Lung (tissue), 12 donors: ENCODE measurements around the gene SELENOM. TPM values are rescaled to one million over a fixed set of nuclear protein-coding genes. Genes with fewer than 3 reads are reported as not detected.

Experiments used
- ATAC-seq: fragments of 200-7000 bp; cut with Tn5 transposase; one replicate; pipeline ENCODE4 v1.9.1; 2020; ENCODE audit warnings: moderate number of reproducible peaks; ENCODE audit not compliant: insufficient read depth, low FRiP score
- DNase-seq, 3 donors: peaks; one replicate each; pipeline ENCODE4 v3.0.0-alpha.2; 2013 to 2017
- H3K27ac ChIP-seq, 2 donors: one replicate each; pipeline ENCODE4 v1.5.1; 2013; ENCODE audit warnings: mild to moderate bottlenecking in 2 of 2, moderate library complexity in 2 of 2, control low read depth in 1 of 2, inconsistent platforms in 1 of 2, low read depth in 1 of 2, low read length in 1 of 2
- H3K27me3 ChIP-seq, 3 donors: one replicate each; pipeline ENCODE4 v1.5.1; 2013; ENCODE audit warnings: low read length in 2 of 3; ENCODE audit not compliant: control insufficient read depth in 3 of 3, insufficient read depth in 3 of 3
- H3K36me3 ChIP-seq, 4 donors: one replicate each; pipeline ENCODE4 v1.5.1; 2013; ENCODE audit warnings: low read length in 4 of 4, mild to moderate bottlenecking in 1 of 4, moderate library complexity in 1 of 4; ENCODE audit not compliant: control insufficient read depth in 4 of 4, insufficient read depth in 4 of 4
- H3K4me1 ChIP-seq, 5 donors: one replicate each; pipeline ENCODE4 v1.5.1; 2013; ENCODE audit warnings: low read length in 5 of 5, mild to moderate bottlenecking in 2 of 5, moderate library complexity in 1 of 5; ENCODE audit not compliant: control insufficient read depth in 5 of 5, insufficient read depth in 5 of 5
- H3K4me3 ChIP-seq: one replicate; pipeline ENCODE4 v1.5.1; 2013; ENCODE audit warnings: mild to moderate bottlenecking, control low read depth, moderate library complexity
- H3K9ac ChIP-seq, 2 donors: one replicate each; pipeline ENCODE4 v1.5.1; 2013; ENCODE audit warnings: low read length in 2 of 2, control low read depth in 1 of 2; ENCODE audit not compliant: insufficient read depth in 1 of 2
- H3K9me3 ChIP-seq, 4 donors: one replicate each; pipeline ENCODE4 v1.5.1; 2013; ENCODE audit warnings: low read length in 3 of 4, mild to moderate bottlenecking in 1 of 4, moderate library complexity in 1 of 4; ENCODE audit not compliant: control insufficient read depth in 4 of 4, insufficient read depth in 3 of 4
- WGBS, 2 donors: extraction: QIAGEN DNeasy Blood & Tissue Kit; methylation state at CpG; one replicate each; pipeline ENCODE4 v1.1.7; 2013; 5-methylcytosine and 5-hydroxymethylcytosine counted together
- polyA plus RNA-seq, 2 donors: library from polyadenylated mRNA; stranded (reverse); fragments of 200-250 nt; gene quantifications; one replicate each; pipeline ENCODE4 v1.2.1, GENCODE V29; 2013
- total RNA-seq, 2 donors: library from RNA; depleted of rRNA in 1 of 2; stranded (reverse); fragments of >200 nt in 1 of 2; gene quantifications; one replicate each; pipeline ENCODE4 v1.2.1, GENCODE V29; 2014 to 2021
- TF ChIP-seq, protein P1 (sequence below): IDR thresholded peaks from 2 replicates; pipeline ENCODE4 v1.5.1; 2012; ENCODE audit warnings: mild to moderate bottlenecking; ENCODE audit errors: control extremely low read depth, extremely low read depth
- donor health status: control.
- donor health status: control.
- donor health status: Bipolar disorder and iron deficiency.
- donor health status: healthy.
- donor health status: DM: yes; HTN: yes; CAD: no.

Gene SELENOM
- total and polyA plus RNA-seq, 4 donors: 26.6 to 159 (median 147) TPM

- 95 to 98% methylated on average over 4 of the region's 4 CpGs for WGBS, 2 donors
- ATAC-seq: no peak
- no peaks in the 10 kb centered on the region for H3K9me3 ChIP-seq
Measured at GRCh38 chr22:31121403-31121802, 14.0 kb upstream of the SELENOM start.

DNA sequence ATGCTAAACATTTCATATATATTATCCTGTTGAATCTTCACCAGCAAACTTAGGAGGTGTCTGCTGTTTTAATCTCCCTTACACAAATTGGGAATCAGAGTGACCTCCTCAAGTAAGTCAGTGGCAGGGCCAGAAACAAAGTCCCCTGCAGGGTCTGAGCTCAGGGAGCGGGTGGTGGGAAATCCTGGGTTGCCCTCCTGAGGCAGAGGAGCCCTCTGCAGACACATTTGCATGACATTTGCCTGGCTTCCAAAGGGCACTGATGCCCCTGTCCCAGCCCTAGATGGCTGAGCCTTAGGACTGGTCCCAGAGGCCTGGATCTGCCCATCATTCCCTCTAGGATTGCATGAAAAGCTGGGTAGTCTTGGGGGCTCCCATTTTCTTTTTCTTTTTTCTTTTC lies 13.3 kb upstream of the SELENOM start:
- H3K9ac ChIP-seq: no peak overlapping the region
- no peak for ATAC-seq
- H3K27ac ChIP-seq: peak overlapping the region in 1 of 2 donors; percentile 74
- TF ChIP-seq, protein P1, sequence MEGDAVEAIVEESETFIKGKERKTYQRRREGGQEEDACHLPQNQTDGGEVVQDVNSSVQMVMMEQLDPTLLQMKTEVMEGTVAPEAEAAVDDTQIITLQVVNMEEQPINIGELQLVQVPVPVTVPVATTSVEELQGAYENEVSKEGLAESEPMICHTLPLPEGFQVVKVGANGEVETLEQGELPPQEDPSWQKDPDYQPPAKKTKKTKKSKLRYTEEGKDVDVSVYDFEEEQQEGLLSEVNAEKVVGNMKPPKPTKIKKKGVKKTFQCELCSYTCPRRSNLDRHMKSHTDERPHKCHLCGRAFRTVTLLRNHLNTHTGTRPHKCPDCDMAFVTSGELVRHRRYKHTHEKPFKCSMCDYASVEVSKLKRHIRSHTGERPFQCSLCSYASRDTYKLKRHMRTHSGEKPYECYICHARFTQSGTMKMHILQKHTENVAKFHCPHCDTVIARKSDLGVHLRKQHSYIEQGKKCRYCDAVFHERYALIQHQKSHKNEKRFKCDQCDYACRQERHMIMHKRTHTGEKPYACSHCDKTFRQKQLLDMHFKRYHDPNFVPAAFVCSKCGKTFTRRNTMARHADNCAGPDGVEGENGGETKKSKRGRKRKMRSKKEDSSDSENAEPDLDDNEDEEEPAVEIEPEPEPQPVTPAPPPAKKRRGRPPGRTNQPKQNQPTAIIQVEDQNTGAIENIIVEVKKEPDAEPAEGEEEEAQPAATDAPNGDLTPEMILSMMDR: no peak
- H3K4me1 ChIP-seq: peaks cover 0 to 1% (median 0%) of the 10 kb centered on the region in 5 donors
- no peaks in the 10 kb centered on the region for H3K36me3 ChIP-seq
- 86 to 93% methylated on average over 1 of the region's 1 CpG for WGBS, 2 donors
- H3K9me3 ChIP-seq: no peaks in the 10 kb centered on the region
- no peaks in the 10 kb centered on the region for H3K27me3 ChIP-seq
- H3K4me3 ChIP-seq: no peak overlapping the region
- no peak for DNase-seq

More at GRCh38 chr22:31121403-31121802, 14.0 kb upstream of the SELENOM start:
- DNase-seq: no peak
- no peaks in the 10 kb centered on the region for H3K36me3 ChIP-seq
- no peak overlapping the region for H3K4me3 ChIP-seq
- H3K4me1 ChIP-seq: peaks cover 0 to 1% (median 0%) of the 10 kb centered on the region in 5 donors
- no peaks in the 10 kb centered on the region for H3K27me3 ChIP-seq
- H3K9ac ChIP-seq: no peak overlapping the region
- H3K27ac ChIP-seq: peak overlapping the region in 1 of 2 donors; percentile 80
- TF ChIP-seq, protein P1: no peak

GRCh38 chr22:31120230-31120629 lies 12.9 kb upstream of the SELENOM start:
- no peak overlapping the region for H3K4me3 ChIP-seq
- peaks cover 0 to 1% (median 0%) of the 10 kb centered on the region in 5 donors for H3K4me1 ChIP-seq
- no peaks in the 10 kb centered on the region for H3K36me3 ChIP-seq
- no peaks in the 10 kb centered on the region for H3K9me3 ChIP-seq
- no peak overlapping the region for H3K9ac ChIP-seq
- H3K27me3 ChIP-seq: no peaks in the 10 kb centered on the region
- H3K27ac ChIP-seq: peak overlapping the region in 1 of 2 donors; percentile 74
- ATAC-seq (no peak), DNase-seq (no peak)
- WGBS, 2 donors: 84% methylated on average over 5 of the region's 5 CpGs
- TF ChIP-seq, protein P1: no peak

DNA sequence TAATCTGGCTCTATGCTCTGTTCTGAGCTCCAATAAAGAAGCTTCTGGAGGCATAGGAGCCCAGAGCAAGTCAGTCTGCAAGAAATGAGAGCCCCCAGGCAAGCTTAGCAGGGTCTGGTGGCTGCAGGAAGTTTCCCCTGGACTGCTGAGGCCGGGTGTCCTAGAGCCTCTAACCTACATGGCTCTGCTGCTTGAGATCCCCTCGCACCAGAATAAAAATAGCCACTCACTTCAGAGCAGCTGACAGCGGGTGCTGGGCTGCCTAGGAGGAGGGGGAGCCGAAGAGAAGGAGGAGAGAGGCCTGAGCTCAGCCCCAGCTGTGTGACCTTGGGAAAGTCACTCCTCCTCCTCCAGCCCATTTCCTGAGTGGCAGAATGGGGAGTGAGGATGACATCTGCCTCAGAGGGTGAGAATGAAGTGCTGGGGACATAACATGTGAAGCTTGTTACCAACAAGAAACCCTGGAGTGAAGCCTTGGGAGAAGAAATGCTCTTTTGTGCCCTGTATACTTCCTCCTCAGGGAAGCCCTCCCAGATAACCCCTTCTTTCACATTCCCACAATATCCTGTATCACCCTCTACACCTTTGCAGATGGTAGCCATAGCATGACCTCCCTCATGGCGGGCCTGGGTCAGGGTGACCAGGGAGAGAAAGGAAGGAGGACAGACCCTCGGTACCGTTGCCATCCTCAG lies 11.8 kb upstream of the SELENOM start:
- WGBS, 2 donors: 69 to 81% methylated on average over 7 of the region's 7 CpGs
- Histone ChIP-seq H3K4me3 (no peak overlapping the region), H3K36me3 (no peaks in the 10 kb centered on the region), H3K27ac (peak overlapping the region in 1 of 2 donors; percentile 84), H3K9me3 (no peaks in the 10 kb centered on the region), H3K9ac (no peak overlapping the region), H3K27me3 (no peaks in the 10 kb centered on the region), H3K4me1 (peaks cover 0 to 1% (median 0%) of the 10 kb centered on the region in 5 donors)
- no peak for DNase-seq
- ATAC-seq: no peak
- TF ChIP-seq, protein P1: no peak
